SJCRH30 (cell line): ENCODE results near the gene CNIH1. TPM values are rescaled to one million over a fixed set of nuclear protein-coding genes. Genes with fewer than 3 reads are reported as not detected.
"Not testable (repeated sequence)": the region's sequence is repeated elsewhere in the genome, so short reads cannot be mapped to it uniquely, and the experiment has no call there.

ENCODE experiments used
- DNase-seq, 2 experiments: peaks; one replicate each; pipeline ENCODE4 v3.0.0-alpha.2; 2015 to 2020
- H3K27ac ChIP-seq: fragments of 250-450 bp; sonication (Bioruptor Pico); 2 replicates; pipeline ENCODE4 v1.5.1; 2020; ENCODE audit warnings: mild to moderate bottlenecking, moderate library complexity
- H3K27me3 ChIP-seq: fragments of 250-450 bp; sonication (Bioruptor Pico); 2 replicates; pipeline ENCODE4 v1.5.1; 2020; ENCODE audit warnings: mild to moderate bottlenecking, moderate library complexity
- H3K36me3 ChIP-seq: fragments of 250-450 bp; sonication (Bioruptor Pico); 2 replicates; pipeline ENCODE4 v1.5.1; 2020; ENCODE audit warnings: mild to moderate bottlenecking, moderate library complexity
- H3K4me1 ChIP-seq: fragments of 250-450 bp; sonication (Bioruptor Pico); 2 replicates; pipeline ENCODE4 v1.5.1; 2020; ENCODE audit warnings: mild to moderate bottlenecking, moderate library complexity
- H3K4me3 ChIP-seq: fragments of 250-450 bp; sonication (Bioruptor Pico); 2 replicates; pipeline ENCODE4 v1.5.1; 2020; ENCODE audit warnings: mild to moderate bottlenecking, moderate library complexity
- H3K9me3 ChIP-seq: fragments of 250-450 bp; sonication (Bioruptor Pico); replicated peaks from 2 replicates; pipeline ENCODE4 v1.5.1; 2020; ENCODE audit warnings: mild to moderate bottlenecking, moderate library complexity
- total RNA-seq: library from RNA; depleted of rRNA; stranded (reverse); fragments of >200 nt; shearing (Covaris generic); gene quantifications from 2 replicates; pipeline ENCODE4 v1.2.3, GENCODE V29; 2014; rRNA removed

CNIH1 gene
- total RNA-seq, 1 experiment from 2014 or later: 179 TPM

DNA sequence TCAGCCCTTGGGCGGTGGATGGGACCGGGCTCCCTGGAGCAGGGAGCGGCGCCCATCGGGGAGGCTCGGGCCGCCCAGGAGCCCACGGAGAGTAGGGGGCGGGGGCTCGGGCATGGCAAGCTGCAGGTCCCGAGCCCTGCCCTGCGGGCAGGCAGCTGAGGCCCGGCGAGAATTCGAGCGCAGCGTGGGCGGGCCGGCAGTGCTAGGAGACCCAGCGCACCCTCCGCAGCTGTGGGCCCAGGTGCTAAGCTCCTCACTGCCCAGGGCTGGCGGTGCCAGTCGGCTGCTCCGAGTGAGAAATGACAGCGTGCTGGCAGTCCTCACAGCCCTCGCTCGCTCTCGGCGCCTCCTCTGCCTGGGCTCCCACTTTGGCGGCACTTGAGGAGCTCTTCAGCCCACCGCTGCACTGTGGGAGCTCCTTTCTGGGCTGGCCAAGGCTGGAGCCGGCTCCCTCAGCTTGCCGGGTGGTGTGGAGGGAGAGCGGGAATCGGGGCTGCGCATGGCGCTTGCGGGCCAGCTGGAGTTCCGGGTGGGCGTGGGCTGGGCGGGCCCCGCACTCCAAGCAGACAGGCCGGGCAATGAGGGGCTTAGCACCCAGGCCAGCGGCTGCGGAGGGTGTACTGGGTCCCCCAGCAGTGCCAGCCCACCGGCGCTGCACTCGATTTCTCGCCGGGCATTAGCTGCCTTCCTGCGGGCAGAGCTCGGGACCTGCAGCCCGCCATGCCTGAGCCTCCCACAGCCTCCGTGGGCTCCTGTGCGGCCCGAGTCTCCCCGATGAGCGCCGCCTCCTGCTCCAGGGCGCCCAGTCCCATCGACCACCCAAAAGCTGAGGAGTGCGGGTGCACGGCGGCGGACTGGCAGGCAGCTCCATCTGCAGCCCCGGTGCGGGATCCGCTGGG, 47.9 kb downstream of the CNIH1 start:
- H3K36me3 ChIP-seq, H3K9me3 ChIP-seq, H3K4me1 ChIP-seq, H3K4me3 ChIP-seq, H3K27me3 ChIP-seq, H3K27ac ChIP-seq, DNase-seq: not testable (repeated sequence)

DNA sequence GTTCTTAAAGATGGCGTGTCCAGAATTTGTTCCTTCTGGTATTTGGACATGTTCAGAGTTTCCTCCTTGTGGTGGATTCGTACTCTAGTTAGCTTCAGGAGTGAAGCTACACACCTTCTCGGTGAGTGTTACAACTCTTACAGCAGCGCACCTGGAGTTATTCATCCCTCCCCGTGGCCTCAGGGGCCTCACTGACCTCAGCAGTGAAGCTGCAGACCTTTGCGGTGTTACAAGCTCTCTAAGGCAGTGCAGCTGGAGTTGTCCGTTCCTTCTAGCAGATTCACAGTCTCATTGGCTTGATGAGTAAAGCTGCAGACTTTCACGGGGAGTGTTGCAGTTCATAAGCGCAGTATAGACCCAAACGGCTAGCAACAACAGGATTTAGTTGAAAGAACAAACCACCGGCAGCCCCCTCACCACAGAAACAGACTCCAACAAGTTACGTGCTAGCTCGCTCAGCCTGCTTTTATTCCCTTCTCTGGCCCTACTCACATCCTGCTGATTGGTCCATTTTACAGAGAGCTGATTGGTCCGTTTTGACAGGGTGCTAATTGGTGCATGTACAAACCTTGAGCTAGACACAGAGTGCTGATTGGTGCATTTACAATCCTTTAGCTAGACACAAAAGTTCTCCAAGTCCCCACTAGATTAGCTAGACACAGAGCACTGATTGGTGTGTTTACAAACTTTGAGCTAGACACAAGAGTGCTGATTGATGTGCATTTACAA, 48.9 kb downstream of the CNIH1 start:
- Histone ChIP-seq H3K4me1 (no peaks in the 10 kb centered on the region), H3K9me3 (no peaks in the 10 kb centered on the region), H3K27me3 (no peaks in the 10 kb centered on the region), H3K27ac (no peak overlapping the region), H3K4me3 (no peak overlapping the region), H3K36me3 (no peaks in the 10 kb centered on the region)
- DNase-seq: peak in 1 of 2 experiments; percentile 9

DNA sequence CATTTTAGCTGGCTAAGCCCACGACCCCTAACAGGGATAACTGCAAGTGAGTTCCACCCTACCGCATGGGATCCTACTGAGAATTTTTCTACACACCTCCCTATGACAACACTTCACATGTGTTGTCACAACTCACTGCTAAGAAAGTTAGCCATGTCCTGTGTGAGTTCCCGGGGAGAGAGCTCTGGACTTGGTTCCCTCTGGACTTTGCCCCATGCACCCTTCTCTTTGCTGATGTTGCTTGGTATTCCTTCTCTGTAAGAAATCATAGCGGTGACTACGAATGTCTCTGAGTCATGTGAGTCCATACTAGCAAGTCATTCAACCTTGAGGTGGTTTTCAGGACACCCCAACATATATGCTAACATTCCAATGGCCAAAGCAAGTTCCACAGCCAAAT, 53.8 kb downstream of the CNIH1 start:
- Histone ChIP-seq H3K4me3 (no peak overlapping the region), H3K27ac (no peak overlapping the region), H3K9me3 (no peaks in the 10 kb centered on the region), H3K4me1 (no peaks in the 10 kb centered on the region), H3K27me3 (no peaks in the 10 kb centered on the region), H3K36me3 (no peaks in the 10 kb centered on the region)
- DNase-seq: no peak

DNA sequence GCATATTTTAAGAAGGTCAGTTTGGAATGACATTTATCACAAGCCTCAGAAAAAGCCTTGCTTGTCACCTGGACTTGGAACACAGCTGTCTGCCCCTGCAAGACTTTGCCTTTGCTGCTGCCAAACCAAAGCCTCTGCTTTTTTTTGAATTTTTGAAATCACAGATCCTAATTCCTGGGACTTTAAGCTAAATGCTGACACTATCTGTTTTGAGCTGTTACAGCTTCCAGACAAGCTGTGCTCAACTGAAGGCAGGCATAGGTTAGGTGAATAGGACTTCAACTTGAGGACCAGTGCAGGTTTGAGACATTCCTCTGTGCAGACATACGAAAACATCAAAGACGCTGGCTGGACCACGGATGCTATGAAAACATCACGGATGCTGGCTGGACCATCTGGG, 55.6 kb downstream of the CNIH1 start:
- no peaks in the 10 kb centered on the region for H3K36me3 ChIP-seq
- DNase-seq: no peak
- no peaks in the 10 kb centered on the region for H3K9me3 ChIP-seq
- H3K27ac ChIP-seq: no peak overlapping the region
- H3K4me3 ChIP-seq: no peak overlapping the region
- H3K4me1 ChIP-seq: no peaks in the 10 kb centered on the region
- no peaks in the 10 kb centered on the region for H3K27me3 ChIP-seq

DNA sequence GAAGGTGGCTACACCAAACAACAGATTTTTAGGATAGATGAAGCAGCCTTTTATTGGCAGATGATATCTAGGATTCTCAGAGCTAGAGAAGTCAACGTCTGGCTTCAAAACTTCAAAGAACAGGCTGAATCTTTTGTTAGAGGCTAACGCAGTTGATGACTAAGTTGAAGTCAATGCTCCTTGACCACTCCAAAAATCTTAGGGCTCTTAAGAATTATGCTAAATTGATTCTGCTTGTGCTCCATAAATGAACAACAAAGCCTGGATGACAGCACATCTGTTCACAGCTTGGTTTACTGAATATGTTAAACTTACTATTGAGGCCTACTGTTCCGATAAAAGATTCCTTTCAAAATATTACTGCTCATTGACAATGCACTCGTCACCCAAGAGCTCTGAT, 57.3 kb downstream of the CNIH1 start:
- H3K27ac ChIP-seq: no peak overlapping the region
- H3K4me1 ChIP-seq: 0 out of 2 replicates have a peak, but pooled peaks cover 2% of the 10 kb centered on the region
- no peaks in the 10 kb centered on the region for H3K27me3 ChIP-seq
- no peak overlapping the region for H3K4me3 ChIP-seq
- H3K36me3 ChIP-seq: no peaks in the 10 kb centered on the region
- H3K9me3 ChIP-seq: no peaks in the 10 kb centered on the region
- DNase-seq: no peak

DNA sequence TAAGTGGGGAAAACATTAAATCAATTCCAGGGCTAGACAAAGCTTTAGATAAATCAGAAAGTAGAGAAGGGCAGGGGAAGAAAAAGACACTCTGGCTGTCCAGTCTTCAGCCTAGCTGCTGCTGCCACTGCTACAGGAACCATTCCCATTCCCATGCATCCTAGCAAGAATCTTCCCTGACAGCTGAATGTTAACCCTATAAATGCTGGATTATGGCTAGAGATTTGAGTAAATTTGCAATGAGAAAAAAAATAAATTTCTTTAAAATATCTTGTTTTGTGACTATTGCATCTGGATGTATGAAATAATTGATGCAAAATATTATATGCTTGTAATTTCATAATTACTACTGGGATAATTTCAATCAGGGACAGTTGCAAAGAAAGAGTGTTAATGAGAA, 59.4 kb downstream of the CNIH1 start:
- H3K27me3 ChIP-seq: no peaks in the 10 kb centered on the region
- no peaks in the 10 kb centered on the region for H3K9me3 ChIP-seq
- no peak overlapping the region for H3K4me3 ChIP-seq
- no peaks in the 10 kb centered on the region for H3K36me3 ChIP-seq
- no peak overlapping the region for H3K27ac ChIP-seq
- peaks cover 8% of the 10 kb centered on the region; the same call in 1 of the 2 replicates for H3K4me1 ChIP-seq
- peak in 1 of 2 experiments; percentile 13 for DNase-seq

DNA sequence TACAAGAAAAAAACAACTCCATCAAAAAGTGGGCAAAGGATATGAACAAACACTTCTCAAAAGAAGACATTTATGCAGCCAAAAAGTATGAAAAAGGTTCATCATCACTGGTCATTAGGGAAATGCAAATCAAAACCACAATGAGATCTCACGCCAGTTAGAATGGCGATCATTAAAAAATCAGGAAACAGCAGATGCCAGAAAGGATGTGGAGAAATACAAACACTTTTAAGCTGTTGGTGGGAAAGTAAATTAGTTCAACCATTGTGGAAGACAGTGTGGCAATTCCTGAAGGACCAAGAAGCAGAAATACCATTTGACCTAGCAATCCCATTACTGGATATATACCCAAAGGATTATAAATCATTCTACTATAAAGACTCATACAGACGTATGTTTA, 60.6 kb downstream of the CNIH1 start:
- not testable (repeated sequence) for H3K27me3 ChIP-seq, H3K27ac ChIP-seq, H3K4me3 ChIP-seq, H3K36me3 ChIP-seq, H3K9me3 ChIP-seq, DNase-seq, H3K4me1 ChIP-seq

DNA sequence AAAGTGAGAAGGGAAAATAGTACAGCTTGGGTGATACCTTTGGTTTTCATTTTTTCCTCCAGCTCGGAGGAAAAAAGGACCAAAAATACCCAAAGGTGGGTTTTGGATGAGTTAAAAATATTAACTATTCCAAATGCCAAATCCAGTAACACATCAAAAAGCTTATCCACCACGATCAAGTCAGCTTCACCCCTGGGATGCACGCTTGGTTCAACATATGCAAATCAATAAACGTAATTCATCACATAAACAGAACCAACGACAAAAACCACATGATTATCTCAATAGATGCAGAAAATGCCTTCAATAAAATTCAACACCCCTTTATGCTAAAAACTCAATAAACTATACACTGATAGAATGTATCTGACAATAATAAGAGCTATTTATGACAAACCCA, 62.3 kb downstream of the CNIH1 start:
- not testable (repeated sequence) for H3K4me3 ChIP-seq, H3K36me3 ChIP-seq, H3K9me3 ChIP-seq, H3K27ac ChIP-seq, H3K27me3 ChIP-seq, DNase-seq, H3K4me1 ChIP-seq

DNA sequence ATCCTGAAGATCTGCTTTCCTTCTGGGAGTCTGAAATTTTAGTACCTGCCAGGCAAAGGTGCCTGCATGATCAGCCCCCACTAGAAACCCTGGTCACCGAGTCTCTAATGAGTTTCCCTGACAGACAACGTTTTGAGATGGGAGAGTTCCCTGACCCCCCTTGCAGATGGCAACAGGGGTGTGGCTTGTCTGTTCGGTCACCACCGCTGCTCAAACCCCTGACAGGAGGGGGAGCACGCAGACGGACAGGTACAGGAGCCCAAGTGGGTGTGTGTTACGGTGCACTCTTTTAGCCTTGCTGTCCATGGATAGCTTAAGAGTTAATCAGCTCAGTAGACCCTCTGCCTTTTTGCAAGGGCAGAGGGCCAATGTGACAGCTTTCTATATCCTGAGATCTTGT, 63.7 kb downstream of the CNIH1 start:
- Histone ChIP-seq H3K4me1 (peaks cover 8% of the 10 kb centered on the region; the same call in 1 of the 2 replicates), H3K9me3 (no peaks in the 10 kb centered on the region), H3K27ac (no peak overlapping the region), H3K27me3 (no peaks in the 10 kb centered on the region), H3K4me3 (no peak overlapping the region), H3K36me3 (no peaks in the 10 kb centered on the region)
- DNase-seq: no peak

DNA sequence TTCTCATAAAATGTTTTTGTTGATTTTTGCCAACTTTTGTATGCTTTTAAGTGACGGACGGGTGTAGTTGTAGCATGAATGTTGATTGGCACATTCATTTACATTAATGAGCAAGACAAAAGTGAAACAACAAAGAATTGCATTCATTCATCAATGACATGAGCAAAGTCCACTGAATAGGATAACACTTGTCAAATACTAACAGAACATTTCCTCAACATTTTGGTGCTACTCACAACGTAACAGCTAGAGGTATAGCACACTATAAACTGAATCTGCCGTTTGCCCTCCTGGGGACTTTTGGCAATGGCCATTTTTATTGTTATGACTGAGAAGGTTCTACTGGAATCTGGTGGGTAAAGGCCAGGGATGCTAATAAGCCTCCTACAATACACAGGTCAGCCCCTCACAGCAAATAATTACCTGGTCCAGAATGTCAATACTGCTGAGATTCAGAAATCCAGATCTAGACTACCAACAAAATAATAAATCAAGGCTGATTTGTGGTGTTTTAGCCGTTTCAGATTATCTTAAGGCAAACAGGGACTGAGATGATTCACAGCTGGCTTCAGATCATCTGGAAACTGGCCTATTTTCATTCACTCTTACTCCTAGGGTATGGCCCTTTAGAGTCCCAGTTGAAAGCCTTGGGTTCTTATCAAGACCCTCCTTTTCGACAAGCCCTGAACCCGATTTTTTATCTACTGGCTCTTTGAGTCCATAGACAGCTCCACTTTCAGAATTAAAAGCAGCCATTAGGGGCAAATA, 66.9 kb downstream of the CNIH1 start:
- no peaks in the 10 kb centered on the region for H3K9me3 ChIP-seq

More for the DNA sequence above, 66.9 kb downstream of the CNIH1 start:
- H3K4me3 ChIP-seq: no peak overlapping the region
- H3K36me3 ChIP-seq: no peaks in the 10 kb centered on the region
- no peaks in the 10 kb centered on the region for H3K27me3 ChIP-seq
- no peak overlapping the region for H3K27ac ChIP-seq
- peaks cover 8% of the 10 kb centered on the region; the same call in 1 of the 2 replicates for H3K4me1 ChIP-seq
- DNase-seq: no peak

Other genes with a start within 250 kb of the CNIH1 start
- 33.4 and 47.3 TPM in 2 replicates for gene CDKN3, start 44.4 kb downstream of the CNIH1 start, total RNA-seq
- 68.5 and 74.3 TPM in 2 replicates for gene GMFB, start 47.6 kb upstream of the CNIH1 start, total RNA-seq
- gene CGRRF1, start 68.5 kb upstream of the CNIH1 start, total RNA-seq: 10.4 and 12.7 TPM in 2 replicates
- gene SAMD4A, start 125.8 kb upstream of the CNIH1 start, total RNA-seq: 12.0 and 12.1 TPM in 2 replicates